Measurements from ENCODE around the gene SLC35F3. TPM values are rescaled to one million over a fixed set of nuclear protein-coding genes. Genes with fewer than 3 reads are reported as not detected.
"Not testable (repeated sequence)": the region's sequence is repeated elsewhere in the genome, so short reads cannot be mapped to it uniquely, and the experiment has no call there.

The SLC35F3 gene
- total RNA-seq, 1 donor from 2014 or later = 0.52 TPM

DNA sequence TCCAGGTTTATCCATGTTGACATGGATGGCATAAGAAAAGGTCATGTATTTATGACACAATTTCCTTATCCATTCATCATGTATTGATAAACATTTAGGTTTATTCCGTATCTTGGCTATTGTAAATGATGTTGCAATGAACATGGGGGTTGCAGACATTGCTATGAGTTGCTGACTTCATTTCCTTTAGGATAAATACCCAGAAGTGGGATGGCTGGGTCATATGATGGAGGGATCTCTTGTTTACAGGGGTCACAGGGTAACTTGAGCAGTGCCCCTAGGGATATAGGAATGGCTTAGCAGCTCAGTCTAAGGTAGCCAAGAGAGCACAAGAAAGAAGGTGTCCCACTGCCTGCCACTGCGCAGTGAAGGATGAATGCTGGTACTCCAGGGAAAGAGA is 239.2 kb downstream of the SLC35F3 start:
- peaks cover 0 to 4% (median 3%) of the 10 kb centered on the region in 3 donors for H3K27me3 ChIP-seq (ENCODE audit: control insufficient read depth in 3 of 3, insufficient read depth in 3 of 3, low read length in 3 of 3)
- H3K36me3 ChIP-seq (ENCODE audit: control insufficient read depth in 3 of 3, insufficient read depth in 3 of 3, low read length in 3 of 3) = no peaks in the 10 kb centered on the region
- H3K9me3 ChIP-seq (ENCODE audit: control insufficient read depth in 3 of 3, low read length in 3 of 3) = no peaks in the 10 kb centered on the region
- no peak overlapping the region for H3K27ac ChIP-seq (ENCODE audit: low read depth, low read length)
- no peaks in the 10 kb centered on the region for H3K4me1 ChIP-seq (ENCODE audit: control insufficient read depth in 3 of 3, insufficient read depth in 3 of 3, low read length in 3 of 3)
- H3K9ac ChIP-seq (ENCODE audit: low read depth in 1 of 3, low read length in 3 of 3) = no peak overlapping the region
- no peak overlapping the region for H3K4me3 ChIP-seq (ENCODE audit: low read length in 3 of 3)

DNA sequence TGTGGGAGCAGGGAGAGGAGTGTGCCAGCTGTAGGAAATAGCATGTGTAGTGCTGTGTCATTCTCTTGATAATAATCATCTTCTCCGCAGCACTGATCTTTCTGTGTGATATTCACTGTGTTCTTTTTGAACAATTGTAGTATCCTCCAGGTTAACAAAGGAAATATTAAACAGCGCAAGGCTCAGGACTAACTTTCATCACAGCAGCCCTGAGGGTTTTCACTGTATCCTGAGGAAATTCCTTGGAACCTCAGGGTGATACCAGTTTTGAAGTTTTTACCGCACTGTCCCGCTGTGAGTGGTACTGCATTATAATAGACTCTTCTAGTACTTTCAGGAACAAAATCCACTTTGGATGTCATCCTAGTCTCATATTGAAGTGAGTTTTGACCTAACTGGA is 240.4 kb downstream of the SLC35F3 start:
- H3K36me3 ChIP-seq (ENCODE audit: control insufficient read depth in 3 of 3, insufficient read depth in 3 of 3, low read length in 3 of 3) = no peaks in the 10 kb centered on the region
- H3K27me3 ChIP-seq (ENCODE audit: control insufficient read depth in 3 of 3, insufficient read depth in 3 of 3, low read length in 3 of 3) = peaks cover 0 to 4% (median 3%) of the 10 kb centered on the region in 3 donors
- no peak overlapping the region for H3K4me3 ChIP-seq (ENCODE audit: low read length in 3 of 3)
- H3K9me3 ChIP-seq (ENCODE audit: control insufficient read depth in 3 of 3, low read length in 3 of 3) = no peaks in the 10 kb centered on the region
- H3K9ac ChIP-seq (ENCODE audit: low read depth in 1 of 3, low read length in 3 of 3) = no peak overlapping the region
- H3K4me1 ChIP-seq (ENCODE audit: control insufficient read depth in 3 of 3, insufficient read depth in 3 of 3, low read length in 3 of 3) = no peaks in the 10 kb centered on the region
- H3K27ac ChIP-seq (ENCODE audit: low read depth, low read length) = no peak overlapping the region

DNA sequence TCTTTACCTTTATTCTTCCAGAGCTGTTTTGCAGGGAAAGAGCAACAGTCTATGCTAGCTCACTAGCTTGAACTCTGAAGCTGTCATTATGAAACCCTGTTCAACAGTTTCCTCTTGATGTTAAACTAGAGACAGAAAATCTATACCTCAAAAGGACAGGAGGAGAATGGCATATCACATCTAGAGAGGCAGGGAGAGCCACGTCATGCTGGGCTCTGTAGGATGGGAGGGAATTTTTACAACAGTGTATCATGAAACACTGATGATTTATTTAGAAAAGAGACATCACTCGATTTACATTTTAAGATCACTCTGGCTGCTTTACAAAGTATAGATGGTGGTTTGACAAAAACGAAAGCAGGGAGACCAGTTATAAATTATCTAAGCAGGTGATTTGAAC is 243.9 kb downstream of the SLC35F3 start:
- Histone ChIP-seq H3K4me3 (ENCODE audit: low read length in 3 of 3) (no peak overlapping the region), H3K9ac (ENCODE audit: low read depth in 1 of 3, low read length in 3 of 3) (no peak overlapping the region), H3K4me1 (ENCODE audit: control insufficient read depth in 3 of 3, insufficient read depth in 3 of 3, low read length in 3 of 3) (no peaks in the 10 kb centered on the region), H3K9me3 (ENCODE audit: control insufficient read depth in 3 of 3, low read length in 3 of 3) (no peaks in the 10 kb centered on the region), H3K36me3 (ENCODE audit: control insufficient read depth in 3 of 3, insufficient read depth in 3 of 3, low read length in 3 of 3) (no peaks in the 10 kb centered on the region), H3K27me3 (ENCODE audit: control insufficient read depth in 3 of 3, insufficient read depth in 3 of 3, low read length in 3 of 3) (peaks cover 0 to 8% (median 3%) of the 10 kb centered on the region in 3 donors), H3K27ac (ENCODE audit: low read depth, low read length) (no peak overlapping the region)

DNA sequence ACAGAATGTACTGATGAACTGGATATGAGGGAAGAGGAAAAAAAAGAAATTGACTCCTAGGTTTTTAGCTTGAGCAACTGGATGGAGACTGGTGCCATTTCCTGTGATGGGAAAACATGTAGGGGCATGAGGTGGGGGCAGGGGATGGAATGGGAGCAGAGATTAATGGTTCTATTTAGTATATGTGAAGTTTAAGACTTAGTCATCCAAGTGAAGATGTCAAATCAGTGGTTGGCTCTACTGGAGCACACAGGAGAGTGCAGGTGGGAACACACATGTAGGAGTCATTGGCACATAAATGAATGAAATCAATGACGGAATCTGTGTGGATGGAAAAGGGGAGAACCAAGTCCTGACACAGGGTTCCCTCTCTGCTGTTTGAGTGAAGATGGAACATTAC is 244.3 kb downstream of the SLC35F3 start:
- Histone ChIP-seq H3K9ac (ENCODE audit: low read depth in 1 of 3, low read length in 3 of 3) (no peak overlapping the region), H3K27me3 (ENCODE audit: control insufficient read depth in 3 of 3, insufficient read depth in 3 of 3, low read length in 3 of 3) (peaks cover 0 to 8% (median 3%) of the 10 kb centered on the region in 3 donors), H3K27ac (ENCODE audit: low read depth, low read length) (no peak overlapping the region), H3K9me3 (ENCODE audit: control insufficient read depth in 3 of 3, low read length in 3 of 3) (no peaks in the 10 kb centered on the region), H3K4me3 (ENCODE audit: low read length in 3 of 3) (no peak overlapping the region), H3K4me1 (ENCODE audit: control insufficient read depth in 3 of 3, insufficient read depth in 3 of 3, low read length in 3 of 3) (no peaks in the 10 kb centered on the region), H3K36me3 (ENCODE audit: control insufficient read depth in 3 of 3, insufficient read depth in 3 of 3, low read length in 3 of 3) (no peaks in the 10 kb centered on the region)

DNA sequence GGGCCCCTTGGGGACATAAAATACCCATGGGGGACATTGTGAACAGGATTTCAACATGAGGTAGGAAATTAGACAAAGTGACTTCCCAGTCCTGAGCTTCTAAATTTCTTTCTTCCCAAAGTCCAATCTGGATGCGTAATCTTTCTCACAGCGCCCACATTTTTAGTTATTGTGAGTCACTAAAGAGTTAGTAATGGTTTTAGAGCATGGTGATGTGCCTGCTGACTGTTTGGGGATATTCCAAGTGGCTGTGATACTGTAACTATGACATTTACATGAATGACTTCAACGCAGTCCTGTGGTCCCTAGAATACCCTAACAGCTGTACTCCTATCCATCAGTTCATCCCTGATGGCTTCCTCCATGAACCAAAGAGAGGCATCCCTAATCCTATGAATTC is 244.7 kb downstream of the SLC35F3 start:
- Histone ChIP-seq H3K27me3 (ENCODE audit: control insufficient read depth in 3 of 3, insufficient read depth in 3 of 3, low read length in 3 of 3) (peaks cover 0 to 8% (median 3%) of the 10 kb centered on the region in 3 donors), H3K9me3 (ENCODE audit: control insufficient read depth in 3 of 3, low read length in 3 of 3) (no peaks in the 10 kb centered on the region), H3K36me3 (ENCODE audit: control insufficient read depth in 3 of 3, insufficient read depth in 3 of 3, low read length in 3 of 3) (no peaks in the 10 kb centered on the region), H3K4me3 (ENCODE audit: low read length in 3 of 3) (no peak overlapping the region), H3K4me1 (ENCODE audit: control insufficient read depth in 3 of 3, insufficient read depth in 3 of 3, low read length in 3 of 3) (no peaks in the 10 kb centered on the region), H3K27ac (ENCODE audit: low read depth, low read length) (no peak overlapping the region), H3K9ac (ENCODE audit: low read depth in 1 of 3, low read length in 3 of 3) (no peak overlapping the region)

DNA sequence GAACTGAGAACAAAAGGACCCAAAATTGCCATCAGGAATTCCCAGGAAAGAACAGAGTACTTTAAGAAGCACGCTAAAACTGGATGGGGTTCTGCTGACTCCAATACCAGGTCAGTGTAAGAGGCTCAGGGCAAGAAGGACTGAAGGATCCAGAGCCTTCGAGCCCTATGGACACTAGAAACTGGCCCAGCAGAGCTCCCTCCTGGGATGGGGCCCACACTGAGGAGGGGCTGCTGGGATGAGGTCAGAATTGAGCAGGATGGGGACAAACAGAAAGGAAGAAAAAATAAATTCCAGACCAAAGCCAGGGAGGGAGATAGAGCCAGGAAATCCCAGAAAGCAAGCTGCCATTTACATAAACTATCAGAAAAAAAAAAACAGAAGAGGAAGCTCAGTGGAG is 246.4 kb downstream of the SLC35F3 start:
- Histone ChIP-seq H3K27ac (ENCODE audit: low read depth, low read length) (no peak overlapping the region), H3K9ac (ENCODE audit: low read depth in 1 of 3, low read length in 3 of 3) (no peak overlapping the region), H3K4me3 (ENCODE audit: low read length in 3 of 3) (no peak overlapping the region), H3K9me3 (ENCODE audit: control insufficient read depth in 3 of 3, low read length in 3 of 3) (no peaks in the 10 kb centered on the region), H3K4me1 (ENCODE audit: control insufficient read depth in 3 of 3, insufficient read depth in 3 of 3, low read length in 3 of 3) (no peaks in the 10 kb centered on the region), H3K36me3 (ENCODE audit: control insufficient read depth in 3 of 3, insufficient read depth in 3 of 3, low read length in 3 of 3) (no peaks in the 10 kb centered on the region), H3K27me3 (ENCODE audit: control insufficient read depth in 3 of 3, insufficient read depth in 3 of 3, low read length in 3 of 3) (peaks cover 0 to 5% (median 3%) of the 10 kb centered on the region in 3 donors)

DNA sequence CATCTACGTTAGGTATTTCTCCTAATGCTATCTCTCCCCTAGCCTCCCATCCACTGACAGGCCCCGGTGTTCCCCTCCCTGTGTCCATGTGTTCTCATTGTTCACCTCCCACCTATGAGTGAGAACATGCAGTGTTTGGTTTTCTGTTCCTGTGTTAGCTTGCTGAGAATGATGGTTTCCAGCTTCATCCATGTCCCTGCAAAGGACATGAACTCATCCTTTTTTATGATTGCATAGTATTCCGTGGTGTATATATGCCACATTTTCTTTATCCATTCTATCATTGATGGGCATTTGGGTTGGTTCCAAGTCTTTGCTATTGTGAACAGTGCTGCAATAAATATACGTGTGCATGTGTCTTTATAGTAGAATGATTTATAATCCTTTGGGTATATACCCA is 247.9 kb downstream of the SLC35F3 start:
- H3K27ac ChIP-seq (ENCODE audit: low read depth, low read length); H3K36me3 ChIP-seq (ENCODE audit: control insufficient read depth in 3 of 3, insufficient read depth in 3 of 3, low read length in 3 of 3); H3K4me1 ChIP-seq (ENCODE audit: control insufficient read depth in 3 of 3, insufficient read depth in 3 of 3, low read length in 3 of 3); H3K27me3 ChIP-seq (ENCODE audit: control insufficient read depth in 3 of 3, insufficient read depth in 3 of 3, low read length in 3 of 3); H3K4me3 ChIP-seq (ENCODE audit: low read length in 3 of 3); H3K9me3 ChIP-seq (ENCODE audit: control insufficient read depth in 3 of 3, low read length in 3 of 3); H3K9ac ChIP-seq (ENCODE audit: low read depth in 1 of 3, low read length in 3 of 3): not testable (repeated sequence)

DNA sequence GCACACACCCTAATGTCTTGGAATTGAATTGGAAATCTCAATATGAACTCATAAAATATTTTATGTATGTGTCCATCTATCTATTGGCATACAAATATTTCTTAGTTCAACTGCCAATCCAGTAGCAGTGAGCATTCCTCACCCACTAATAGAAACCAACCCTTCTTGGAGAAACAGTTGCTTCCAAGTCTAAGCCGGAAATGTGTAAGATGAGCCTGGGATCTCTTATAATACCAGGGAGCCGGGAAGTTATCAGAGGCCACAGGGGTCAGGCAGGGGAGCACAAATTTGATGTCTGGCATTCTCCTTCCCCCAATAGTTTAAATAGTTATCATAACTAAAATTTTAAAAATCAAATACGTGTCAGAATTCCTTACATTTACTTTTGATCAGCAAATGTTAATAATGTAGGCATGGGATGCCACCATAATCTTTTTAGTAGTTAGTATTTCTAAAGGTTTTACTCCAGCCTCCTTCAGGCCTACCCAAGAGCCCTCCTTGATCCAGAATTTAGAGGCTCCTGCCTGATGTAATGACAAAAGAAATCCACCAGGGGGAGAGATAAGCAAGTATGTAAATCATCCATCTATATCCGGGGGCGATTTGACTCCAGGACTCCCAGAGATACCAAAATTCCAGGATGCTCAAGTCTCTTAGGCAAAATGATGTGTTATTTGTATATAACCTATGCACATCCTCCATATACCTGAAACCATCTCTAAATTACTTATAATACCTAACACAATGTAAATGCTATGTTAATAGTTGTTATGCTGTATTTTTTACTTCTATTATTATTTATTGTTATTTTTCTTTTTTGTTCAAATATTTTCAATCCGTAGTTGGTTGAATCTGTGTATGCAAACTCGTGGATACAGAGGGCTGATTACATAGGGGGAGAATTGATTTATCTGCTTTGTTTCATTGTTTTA is 250.1 kb downstream of the SLC35F3 start:
- Histone ChIP-seq H3K36me3 (ENCODE audit: control insufficient read depth in 3 of 3, insufficient read depth in 3 of 3, low read length in 3 of 3) (no peaks in the 10 kb centered on the region), H3K4me3 (ENCODE audit: low read length in 3 of 3) (no peak overlapping the region), H3K4me1 (ENCODE audit: control insufficient read depth in 3 of 3, insufficient read depth in 3 of 3, low read length in 3 of 3) (no peaks in the 10 kb centered on the region), H3K9ac (ENCODE audit: low read depth in 1 of 3, low read length in 3 of 3) (no peak overlapping the region), H3K9me3 (ENCODE audit: control insufficient read depth in 3 of 3, low read length in 3 of 3) (no peaks in the 10 kb centered on the region), H3K27ac (ENCODE audit: low read depth, low read length) (no peak overlapping the region), H3K27me3 (ENCODE audit: control insufficient read depth in 3 of 3, insufficient read depth in 3 of 3, low read length in 3 of 3) (peaks cover 0 to 3% (median 0%) of the 10 kb centered on the region in 3 donors)

DNA sequence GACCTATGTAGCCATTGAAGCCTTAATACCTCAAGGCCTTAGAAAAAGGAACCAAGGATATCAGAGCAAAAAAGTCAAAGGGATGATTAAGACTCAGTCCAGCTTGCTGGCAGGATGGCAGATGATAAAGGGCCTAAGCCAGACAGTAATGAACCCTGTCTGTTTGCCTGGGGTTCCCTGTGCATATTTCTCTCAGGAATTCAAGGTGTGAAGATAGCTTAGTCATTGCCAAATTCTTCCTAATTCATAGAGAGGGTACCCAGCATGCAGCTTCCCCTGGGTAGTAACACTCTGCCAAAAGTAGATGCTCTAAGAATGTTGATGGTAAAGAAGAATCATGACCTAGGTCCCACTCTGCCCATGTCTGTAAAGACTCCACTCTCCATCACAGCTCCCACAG is 258.2 kb downstream of the SLC35F3 start:
- no peaks in the 10 kb centered on the region for H3K36me3 ChIP-seq (ENCODE audit: control insufficient read depth in 3 of 3, insufficient read depth in 3 of 3, low read length in 3 of 3)
- H3K9me3 ChIP-seq (ENCODE audit: control insufficient read depth in 3 of 3, low read length in 3 of 3) = no peaks in the 10 kb centered on the region

DNA sequence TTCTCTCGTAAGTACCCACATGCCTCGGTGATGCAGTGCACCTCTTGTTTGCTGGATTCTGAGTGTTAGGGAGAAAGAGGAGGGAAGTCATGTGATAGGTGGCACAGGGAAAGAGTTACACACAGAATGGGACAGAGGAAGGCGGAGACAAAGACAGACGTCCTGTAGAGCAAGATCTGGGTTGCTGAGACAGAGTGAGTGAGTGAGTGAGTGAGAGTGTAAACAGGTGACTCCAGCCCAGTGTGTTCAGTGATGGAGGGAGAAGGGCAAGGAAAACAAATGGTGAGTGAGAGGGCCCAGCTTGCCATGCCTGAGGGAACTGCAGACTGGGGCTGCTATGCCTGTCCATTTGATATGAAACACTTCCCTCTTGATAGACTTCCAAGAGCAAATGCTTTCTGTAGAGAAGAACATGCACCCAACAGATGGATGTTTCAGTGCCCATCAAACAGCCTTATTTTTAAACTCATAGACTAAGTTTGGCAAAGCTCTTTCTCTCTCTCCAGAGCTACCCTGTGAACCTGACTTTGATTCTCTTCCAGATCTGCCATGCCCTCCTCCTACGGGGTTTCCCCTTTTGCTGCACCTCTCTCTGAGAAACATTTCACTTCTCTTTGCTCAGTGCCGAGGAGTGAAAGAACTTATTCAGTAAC is 258.9 kb downstream of the SLC35F3 start:
- Histone ChIP-seq H3K4me1 (ENCODE audit: control insufficient read depth in 3 of 3, insufficient read depth in 3 of 3, low read length in 3 of 3) (peaks cover 0 to 14% (median 11%) of the 10 kb centered on the region in 3 donors), H3K9ac (ENCODE audit: low read depth in 1 of 3, low read length in 3 of 3) (no peak overlapping the region), H3K9me3 (ENCODE audit: control insufficient read depth in 3 of 3, low read length in 3 of 3) (no peaks in the 10 kb centered on the region), H3K4me3 (ENCODE audit: low read length in 3 of 3) (no peak overlapping the region), H3K36me3 (ENCODE audit: control insufficient read depth in 3 of 3, insufficient read depth in 3 of 3, low read length in 3 of 3) (no peaks in the 10 kb centered on the region), H3K27me3 (ENCODE audit: control insufficient read depth in 3 of 3, insufficient read depth in 3 of 3, low read length in 3 of 3) (no peaks in the 10 kb centered on the region), H3K27ac (ENCODE audit: low read depth, low read length) (no peak overlapping the region)

More for the DNA sequence above, 258.2 kb downstream of the SLC35F3 start:
- H3K27me3 ChIP-seq (ENCODE audit: control insufficient read depth in 3 of 3, insufficient read depth in 3 of 3, low read length in 3 of 3) = no peaks in the 10 kb centered on the region
- H3K27ac ChIP-seq (ENCODE audit: low read depth, low read length) = no peak overlapping the region
- H3K4me3 ChIP-seq (ENCODE audit: low read length in 3 of 3) = no peak overlapping the region
- peaks cover 0 to 8% (median 4%) of the 10 kb centered on the region in 3 donors for H3K4me1 ChIP-seq (ENCODE audit: control insufficient read depth in 3 of 3, insufficient read depth in 3 of 3, low read length in 3 of 3)
- no peak overlapping the region for H3K9ac ChIP-seq (ENCODE audit: low read depth in 1 of 3, low read length in 3 of 3)
